GM23338 (cell line): ENCODE data around the gene XPNPEP1. TPM values are rescaled to one million over a fixed set of nuclear protein-coding genes. Genes with fewer than 3 reads are reported as not detected.
"Not testable (repeated sequence)": the region's sequence is repeated elsewhere in the genome, so short reads cannot be mapped to it uniquely, and the experiment has no call there.

Experiments used
- ATAC-seq: fragments of 200-7000 bp; cut with Tn5 transposase; 3 replicates; pipeline ENCODE4 v1.9.1; 2020
- DNase-seq: peaks from one replicate; pipeline ENCODE4 v3.0.0-alpha.2; 2015; ENCODE audit warnings: low spot score
- H2AFZ ChIP-seq: fragments of 200-600 bp; sonication (generic); 2 replicates; pipeline ENCODE4 v1.8.0; 2016; ENCODE audit warnings: antibody characterized with exemption, mild to moderate bottlenecking, moderate library complexity
- H3F3A ChIP-seq: fragments of 200-600 bp; sonication (generic); replicated peaks from 2 replicates; pipeline ENCODE4 v1.8.0; 2017; ENCODE audit warnings: antibody characterized with exemption, mixed run types, low read depth
- H3K27ac ChIP-seq: fragments of 200-600 bp; sonication (generic); 2 replicates; pipeline ENCODE4 v1.6.1; 2016; ENCODE audit warnings: low read depth
- H3K27me3 ChIP-seq: fragments of 200-600 bp; sonication (generic); 2 replicates; pipeline ENCODE4 v1.8.0; 2016; ENCODE audit warnings: mild to moderate bottlenecking, mixed run types, moderate library complexity; ENCODE audit not compliant: insufficient read depth
- H3K36me3 ChIP-seq: fragments of 200-600 bp; sonication (generic); 2 replicates; pipeline ENCODE4 v1.8.0; 2016; ENCODE audit warnings: mild to moderate bottlenecking; ENCODE audit not compliant: insufficient read depth
- H3K4me1 ChIP-seq: fragments of 200-600 bp; sonication (generic); 2 replicates; pipeline ENCODE4 v1.8.0; 2016; ENCODE audit warnings: mild to moderate bottlenecking, moderate library complexity; ENCODE audit not compliant: insufficient read depth
- H3K4me2 ChIP-seq: fragments of 200-600 bp; sonication (generic); 2 replicates; pipeline ENCODE4 v1.7.1; 2017; ENCODE audit warnings: mixed run types
- H3K4me3 ChIP-seq: fragments of 200-600 bp; sonication (generic); 2 replicates; pipeline ENCODE4 v1.6.1; 2016; ENCODE audit warnings: mixed run types
- H3K79me2 ChIP-seq: fragments of 200-600 bp; sonication (generic); replicated peaks from 2 replicates; pipeline ENCODE4 v1.8.0; 2017; ENCODE audit warnings: mild to moderate bottlenecking; ENCODE audit not compliant: insufficient read depth
- H3K9me2 ChIP-seq: fragments of 200-600 bp; sonication (generic); 2 replicates; pipeline ENCODE4 v1.8.0; 2017; ENCODE audit not compliant: insufficient read depth
- H4K20me1 ChIP-seq: fragments of 200-600 bp; sonication (generic); replicated peaks from 2 replicates; pipeline ENCODE4 v1.8.0; 2017; ENCODE audit warnings: mild to moderate bottlenecking; ENCODE audit not compliant: insufficient read depth
- H3K27ac Mint-ChIP-seq: 2 replicates; pipeline ENCODE4 v1.8.0; 2020; ENCODE audit warnings: inconsistent platforms, mild to moderate bottlenecking, moderate library complexity, mixed read lengths
- H3K27me3 Mint-ChIP-seq: 3 replicates; pipeline ENCODE4 v1.8.0; 2022; ENCODE audit warnings: low read depth, mild to moderate bottlenecking, moderate library complexity, mixed read lengths, inconsistent platforms; ENCODE audit not compliant: insufficient read depth, poor library complexity
- H3K36me3 Mint-ChIP-seq: 3 replicates; pipeline ENCODE4 v1.8.0; 2021; ENCODE audit warnings: low read depth, mild to moderate bottlenecking, inconsistent platforms, moderate library complexity, mixed read lengths
- H3K4me1 Mint-ChIP-seq: 3 replicates; pipeline ENCODE4 v1.8.0; 2020; ENCODE audit warnings: mild to moderate bottlenecking, inconsistent platforms, mixed read lengths
- H3K4me3 Mint-ChIP-seq: 3 replicates; pipeline ENCODE4 v1.8.0; 2021; ENCODE audit warnings: moderate library complexity, mild to moderate bottlenecking, inconsistent platforms, mixed read lengths
- H3K9me3 Mint-ChIP-seq: 3 replicates; pipeline ENCODE4 v1.8.0; 2020; ENCODE audit warnings: moderate library complexity, mild to moderate bottlenecking, inconsistent platforms, mixed read lengths
- EZH2phosphoT487 ChIP-seq: fragments of 200-600 bp; sonication (generic); IDR thresholded peaks from one replicate; pipeline ENCODE4 v1.8.1; 2018; ENCODE audit warnings: antibody characterized with exemption; ENCODE audit not compliant: unreplicated experiment
- STAT1 ChIP-seq: IDR thresholded peaks from one replicate; pipeline ENCODE4 v1.6.1; 2016; ENCODE audit warnings: antibody characterized with exemption; ENCODE audit not compliant: unreplicated experiment
- ZNF114 ChIP-seq: fragments of 250-450 bp; sonication (Bioruptor Pico); IDR thresholded peaks from 2 replicates; pipeline ENCODE4 v1.5.0; 2020; ENCODE audit warnings: mild to moderate bottlenecking, moderate library complexity
- ZNF331 ChIP-seq: fragments of 250-450 bp; sonication (Bioruptor Pico); IDR thresholded peaks from 2 replicates; pipeline ENCODE4 v1.5.0; 2020; ENCODE audit warnings: low read depth, mild to moderate bottlenecking, moderate library complexity
- polyA plus RNA-seq: library from polyadenylated mRNA; unstranded; fragments of >200 nt; fragmentation: Nextera tagmentation; extraction: Ambion mirVana; gene quantifications from 2 replicates; pipeline ENCODE4 v1.2.1, GENCODE V29; 2016
- total RNA-seq: library from RNA; depleted of rRNA; stranded (reverse); fragments of >200 nt; shearing (Covaris generic); gene quantifications from 2 replicates; pipeline ENCODE4 v1.2.3, GENCODE V29; 2014
- TF ChIP-seq, protein P1 (sequence below): IDR thresholded peaks from one replicate; pipeline ENCODE4 v1.6.1; 2018; ENCODE audit warnings: antibody characterized with exemption; ENCODE audit not compliant: unreplicated experiment
- TF ChIP-seq, protein P2 (sequence below): fragments of 250-450 bp; sonication (Bioruptor Pico); IDR thresholded peaks from 2 replicates; pipeline ENCODE4 v1.5.0; 2020; ENCODE audit warnings: mild to moderate bottlenecking, moderate library complexity

XPNPEP1 gene
- total and polyA plus RNA-seq, 2 experiments from 2014 or later: 17.5 to 55.8 TPM

DNA sequence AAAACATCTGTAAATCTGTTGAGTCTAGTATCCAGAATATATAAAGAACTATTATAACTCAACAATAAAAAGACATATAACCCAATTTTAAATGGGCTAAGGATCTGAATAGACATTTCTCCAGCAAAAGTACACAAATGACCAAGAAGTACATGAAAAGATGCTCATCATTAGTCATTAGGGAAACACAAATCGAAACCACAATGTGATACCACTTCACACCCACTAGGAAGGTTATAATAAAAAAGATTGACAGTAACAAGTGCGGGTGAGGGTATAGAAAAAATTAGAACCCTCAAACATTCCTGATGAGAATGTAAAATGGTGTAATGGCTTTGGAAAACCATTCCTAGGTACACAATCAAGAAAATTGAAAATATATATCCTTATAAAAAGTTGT is 4.1 kb downstream of the XPNPEP1 start:
- TF ChIP-seq, protein P1, sequence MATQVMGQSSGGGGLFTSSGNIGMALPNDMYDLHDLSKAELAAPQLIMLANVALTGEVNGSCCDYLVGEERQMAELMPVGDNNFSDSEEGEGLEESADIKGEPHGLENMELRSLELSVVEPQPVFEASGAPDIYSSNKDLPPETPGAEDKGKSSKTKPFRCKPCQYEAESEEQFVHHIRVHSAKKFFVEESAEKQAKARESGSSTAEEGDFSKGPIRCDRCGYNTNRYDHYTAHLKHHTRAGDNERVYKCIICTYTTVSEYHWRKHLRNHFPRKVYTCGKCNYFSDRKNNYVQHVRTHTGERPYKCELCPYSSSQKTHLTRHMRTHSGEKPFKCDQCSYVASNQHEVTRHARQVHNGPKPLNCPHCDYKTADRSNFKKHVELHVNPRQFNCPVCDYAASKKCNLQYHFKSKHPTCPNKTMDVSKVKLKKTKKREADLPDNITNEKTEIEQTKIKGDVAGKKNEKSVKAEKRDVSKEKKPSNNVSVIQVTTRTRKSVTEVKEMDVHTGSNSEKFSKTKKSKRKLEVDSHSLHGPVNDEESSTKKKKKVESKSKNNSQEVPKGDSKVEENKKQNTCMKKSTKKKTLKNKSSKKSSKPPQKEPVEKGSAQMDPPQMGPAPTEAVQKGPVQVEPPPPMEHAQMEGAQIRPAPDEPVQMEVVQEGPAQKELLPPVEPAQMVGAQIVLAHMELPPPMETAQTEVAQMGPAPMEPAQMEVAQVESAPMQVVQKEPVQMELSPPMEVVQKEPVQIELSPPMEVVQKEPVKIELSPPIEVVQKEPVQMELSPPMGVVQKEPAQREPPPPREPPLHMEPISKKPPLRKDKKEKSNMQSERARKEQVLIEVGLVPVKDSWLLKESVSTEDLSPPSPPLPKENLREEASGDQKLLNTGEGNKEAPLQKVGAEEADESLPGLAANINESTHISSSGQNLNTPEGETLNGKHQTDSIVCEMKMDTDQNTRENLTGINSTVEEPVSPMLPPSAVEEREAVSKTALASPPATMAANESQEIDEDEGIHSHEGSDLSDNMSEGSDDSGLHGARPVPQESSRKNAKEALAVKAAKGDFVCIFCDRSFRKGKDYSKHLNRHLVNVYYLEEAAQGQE: no peak
- TF ChIP-seq EZH2phosphoT487: no peak
- no peak for TF ChIP-seq ZNF114 (CRISPR knock-in tag)
- TF ChIP-seq STAT1: no peak
- no peak for TF ChIP-seq ZNF331
- TF ChIP-seq, protein P2, sequence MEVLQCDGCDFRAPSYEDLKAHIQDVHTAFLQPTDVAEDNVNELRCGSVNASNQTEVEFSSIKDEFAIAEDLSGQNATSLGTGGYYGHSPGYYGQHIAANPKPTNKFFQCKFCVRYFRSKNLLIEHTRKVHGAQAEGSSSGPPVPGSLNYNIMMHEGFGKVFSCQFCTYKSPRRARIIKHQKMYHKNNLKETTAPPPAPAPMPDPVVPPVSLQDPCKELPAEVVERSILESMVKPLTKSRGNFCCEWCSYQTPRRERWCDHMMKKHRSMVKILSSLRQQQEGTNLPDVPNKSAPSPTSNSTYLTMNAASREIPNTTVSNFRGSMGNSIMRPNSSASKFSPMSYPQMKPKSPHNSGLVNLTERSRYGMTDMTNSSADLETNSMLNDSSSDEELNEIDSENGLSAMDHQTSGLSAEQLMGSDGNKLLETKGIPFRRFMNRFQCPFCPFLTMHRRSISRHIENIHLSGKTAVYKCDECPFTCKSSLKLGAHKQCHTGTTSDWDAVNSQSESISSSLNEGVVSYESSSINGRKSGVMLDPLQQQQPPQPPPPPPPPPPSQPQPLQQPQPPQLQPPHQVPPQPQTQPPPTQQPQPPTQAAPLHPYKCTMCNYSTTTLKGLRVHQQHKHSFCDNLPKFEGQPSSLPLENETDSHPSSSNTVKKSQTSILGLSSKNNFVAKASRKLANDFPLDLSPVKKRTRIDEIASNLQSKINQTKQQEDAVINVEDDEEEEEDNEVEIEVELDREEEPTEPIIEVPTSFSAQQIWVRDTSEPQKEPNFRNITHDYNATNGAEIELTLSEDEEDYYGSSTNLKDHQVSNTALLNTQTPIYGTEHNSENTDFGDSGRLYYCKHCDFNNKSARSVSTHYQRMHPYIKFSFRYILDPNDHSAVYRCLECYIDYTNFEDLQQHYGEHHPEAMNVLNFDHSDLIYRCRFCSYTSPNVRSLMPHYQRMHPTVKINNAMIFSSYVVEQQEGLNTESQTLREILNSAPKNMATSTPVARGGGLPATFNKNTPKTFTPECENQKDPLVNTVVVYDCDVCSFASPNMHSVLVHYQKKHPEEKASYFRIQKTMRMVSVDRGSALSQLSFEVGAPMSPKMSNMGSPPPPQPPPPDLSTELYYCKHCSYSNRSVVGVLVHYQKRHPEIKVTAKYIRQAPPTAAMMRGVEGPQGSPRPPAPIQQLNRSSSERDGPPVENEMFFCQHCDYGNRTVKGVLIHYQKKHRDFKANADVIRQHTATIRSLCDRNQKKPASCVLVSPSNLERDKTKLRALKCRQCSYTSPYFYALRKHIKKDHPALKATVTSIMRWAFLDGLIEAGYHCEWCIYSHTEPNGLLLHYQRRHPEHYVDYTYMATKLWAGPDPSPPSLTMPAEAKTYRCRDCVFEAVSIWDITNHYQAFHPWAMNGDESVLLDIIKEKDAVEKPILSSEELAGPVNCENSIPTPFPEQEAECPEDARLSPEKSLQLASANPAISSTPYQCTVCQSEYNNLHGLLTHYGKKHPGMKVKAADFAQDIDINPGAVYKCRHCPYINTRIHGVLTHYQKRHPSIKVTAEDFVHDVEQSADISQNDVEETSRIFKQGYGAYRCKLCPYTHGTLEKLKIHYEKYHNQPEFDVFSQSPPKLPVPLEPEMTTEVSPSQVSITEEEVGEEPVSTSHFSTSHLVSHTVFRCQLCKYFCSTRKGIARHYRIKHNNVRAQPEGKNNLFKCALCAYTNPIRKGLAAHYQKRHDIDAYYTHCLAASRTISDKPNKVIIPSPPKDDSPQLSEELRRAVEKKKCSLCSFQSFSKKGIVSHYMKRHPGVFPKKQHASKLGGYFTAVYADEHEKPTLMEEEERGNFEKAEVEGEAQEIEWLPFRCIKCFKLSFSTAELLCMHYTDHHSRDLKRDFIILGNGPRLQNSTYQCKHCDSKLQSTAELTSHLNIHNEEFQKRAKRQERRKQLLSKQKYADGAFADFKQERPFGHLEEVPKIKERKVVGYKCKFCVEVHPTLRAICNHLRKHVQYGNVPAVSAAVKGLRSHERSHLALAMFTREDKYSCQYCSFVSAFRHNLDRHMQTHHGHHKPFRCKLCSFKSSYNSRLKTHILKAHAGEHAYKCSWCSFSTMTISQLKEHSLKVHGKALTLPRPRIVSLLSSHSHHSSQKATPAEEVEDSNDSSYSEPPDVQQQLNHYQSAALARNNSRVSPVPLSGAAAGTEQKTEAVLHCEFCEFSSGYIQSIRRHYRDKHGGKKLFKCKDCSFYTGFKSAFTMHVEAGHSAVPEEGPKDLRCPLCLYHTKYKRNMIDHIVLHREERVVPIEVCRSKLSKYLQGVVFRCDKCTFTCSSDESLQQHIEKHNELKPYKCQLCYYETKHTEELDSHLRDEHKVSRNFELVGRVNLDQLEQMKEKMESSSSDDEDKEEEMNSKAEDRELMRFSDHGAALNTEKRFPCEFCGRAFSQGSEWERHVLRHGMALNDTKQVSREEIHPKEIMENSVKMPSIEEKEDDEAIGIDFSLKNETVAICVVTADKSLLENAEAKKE (CRISPR knock-in tag): no peak
- ATAC-seq (no peak), DNase-seq (no peak)
- Histone ChIP-seq H4K20me1 (no peaks in the 10 kb centered on the region), H3K36me3 (no peaks in the 10 kb centered on the region), H3K27ac (no peak overlapping the region), H3K27me3 (peaks cover 7% of the 10 kb centered on the region), H3K4me1 (peaks cover 24% of the 10 kb centered on the region), H3K9me2 (no peaks in the 10 kb centered on the region), H3K4me2 (no peak overlapping the region), H3K4me3 (no peak overlapping the region), H3F3A (no peaks in the 10 kb centered on the region), H3K79me2 (peaks cover 42% of the 10 kb centered on the region), H2AFZ (no peak overlapping the region)
- no peak overlapping the region for H3K27ac Mint-ChIP-seq
- no peak overlapping the region for H3K4me3 Mint-ChIP-seq
- H3K4me1 Mint-ChIP-seq: peaks cover 26% of the 10 kb centered on the region
- H3K27me3 Mint-ChIP-seq: peaks cover 12% of the 10 kb centered on the region
- H3K36me3 Mint-ChIP-seq: peaks cover 2% of the 10 kb centered on the region; the same call in 2 of the 3 replicates
- H3K9me3 Mint-ChIP-seq: no peaks in the 10 kb centered on the region

DNA sequence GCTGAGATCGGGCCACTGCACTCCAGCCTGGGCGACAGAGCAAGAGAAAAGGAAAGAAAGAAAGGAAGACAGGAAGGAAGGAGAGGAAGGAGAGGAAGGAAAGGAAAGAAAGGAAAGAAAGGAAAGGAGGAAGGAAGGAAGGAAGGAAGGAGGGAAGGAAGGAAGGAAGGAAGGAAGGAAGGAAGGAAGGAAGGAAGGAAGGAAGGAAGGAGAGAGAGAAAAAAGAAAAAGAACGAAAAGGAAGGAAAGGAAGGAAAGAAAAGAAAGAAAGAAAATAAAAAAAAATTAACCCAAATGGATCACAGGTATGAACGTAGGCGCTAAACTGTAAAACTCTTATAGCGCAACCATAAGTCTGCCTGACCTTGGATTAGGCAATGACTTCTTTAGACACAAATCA is 4.6 kb downstream of the XPNPEP1 start:
- not testable (repeated sequence) for H3K36me3 Mint-ChIP-seq, H3K27ac ChIP-seq, H3K36me3 ChIP-seq, H3K9me3 Mint-ChIP-seq, H3F3A ChIP-seq, H3K4me3 Mint-ChIP-seq, H3K4me3 ChIP-seq, DNase-seq, H4K20me1 ChIP-seq, H2AFZ ChIP-seq, H3K27ac Mint-ChIP-seq, H3K27me3 ChIP-seq, H3K27me3 Mint-ChIP-seq, ATAC-seq, H3K4me2 ChIP-seq, H3K9me2 ChIP-seq
- peaks cover 42% of the 10 kb centered on the region for H3K79me2 ChIP-seq
- H3K4me1 ChIP-seq: peaks cover 19% of the 10 kb centered on the region
- peaks cover 23% of the 10 kb centered on the region for H3K4me1 Mint-ChIP-seq
